ENCODE results near the gene TMEM125.

- TF ChIP-seq CTCF (IDR thresholded peaks at IDR 0.05; ENCODE audit: insufficient read depth, low read length, poor library complexity, severe bottlenecking) (no peak), EZH2phosphoT487 (conservative IDR thresholded peaks at IDR 0.05; ENCODE audit: low read length) (no peak)
These were observed 22.4 kb upstream of the TMEM125 start for GRCh38 chr1:43247256-43247921.

All from SU-DHL-6 (cell line).